ENCODE measurements around the gene C2CD4D.
"Not testable (repeated sequence)": the region's sequence is repeated elsewhere in the genome, so short reads cannot be mapped to it uniquely, and the experiment has no call there.

The C2CD4D gene

GRCh38 chr1:151839457-151840403, at the start of gene C2CD4D:
TSS of gene C2CD4D (minus strand) at chr1:151839820. CDS start at chr1:151838989, 831 bp downstream.
- peak in 50 of 51 donors; percentile 22 to 90 (median 72) for DNase-seq

GRCh38 chr1:151888972-151889570, 49.5 kb upstream of the C2CD4D start:
- no peak for DNase-seq

- no peak for DNase-seq
Observed at GRCh38 chr1:151887028-151887427, 47.4 kb upstream of the C2CD4D start.

GRCh38 chr1:151885479-151885878, 45.9 kb upstream of the C2CD4D start:
- no peak for DNase-seq

GRCh38 chr1:151884879-151885278, 45.3 kb upstream of the C2CD4D start:
- DNase-seq: not testable (repeated sequence)

- not testable (repeated sequence) for DNase-seq
Observed at GRCh38 chr1:151884445-151884844, 44.8 kb upstream of the C2CD4D start.

GRCh38 chr1:151883898-151884297, 44.3 kb upstream of the C2CD4D start:
- DNase-seq: not testable (repeated sequence)

GRCh38 chr1:151882918-151883317, 43.3 kb upstream of the C2CD4D start:
- DNase-seq: not testable (repeated sequence)

- DNase-seq: no peak
Observed at GRCh38 chr1:151882466-151882865, 42.8 kb upstream of the C2CD4D start.

- peak in 3 of 51 donors; percentile 15 to 33 (median 20) for DNase-seq
Observed at GRCh38 chr1:151881479-151881878, 41.9 kb upstream of the C2CD4D start.

- no peak for DNase-seq
Observed at GRCh38 chr1:151875419-151876097, 35.9 kb upstream of the C2CD4D start.

GRCh38 chr1:151872776-151873175, 33.2 kb upstream of the C2CD4D start:
- not testable (repeated sequence) for DNase-seq

- no peak for DNase-seq
Observed at GRCh38 chr1:151871284-151872030, 31.8 kb upstream of the C2CD4D start.

- no peak for DNase-seq
Observed at GRCh38 chr1:151868486-151868885, 28.9 kb upstream of the C2CD4D start.

- DNase-seq: no peak
Observed at GRCh38 chr1:151867765-151868411, 28.3 kb upstream of the C2CD4D start.

GRCh38 chr1:151867321-151867720, 27.7 kb upstream of the C2CD4D start:
- no peak for DNase-seq

GRCh38 chr1:151864411-151864810, 24.8 kb upstream of the C2CD4D start:
- DNase-seq: no peak

- no peak for DNase-seq
Observed at GRCh38 chr1:151862604-151863003, 23.0 kb upstream of the C2CD4D start.

- DNase-seq: no peak
Observed at GRCh38 chr1:151860504-151861187, 21.0 kb upstream of the C2CD4D start.

- no peak for DNase-seq
Observed at GRCh38 chr1:151859891-151860293, 20.3 kb upstream of the C2CD4D start.

Measured in hypothalamus (tissue), 51 donors.